ENCODE results near the gene ZNF655.

Gene ZNF655

GRCh38 chr7:99606531-99606930, 48.1 kb downstream of the ZNF655 start:
- no peak for DNase-seq (ENCODE audit: low read depth in 2 of 2)

GRCh38 chr7:99607548-99607947, 49.1 kb downstream of the ZNF655 start:
- DNase-seq (ENCODE audit: low read depth in 2 of 2): no peak

- no peak for DNase-seq (ENCODE audit: low read depth in 2 of 2)
These were observed 56.1 kb downstream of the ZNF655 start for GRCh38 chr7:99614495-99614894.

GRCh38 chr7:99615989-99616358, 57.5 kb downstream of the ZNF655 start:
- DNase-seq (ENCODE audit: low read depth in 2 of 2): no peak

GRCh38 chr7:99616359-99617191, 58.1 kb downstream of the ZNF655 start, which contains the start of gene ZSCAN25:
ZSCAN25 (plus strand) TSS chr7:99616946; CDS start chr7:99619607, 2,661 bp downstream.
- peak; percentile 75 to 81 for DNase-seq (ENCODE audit: low read depth in 2 of 2)

GRCh38 chr7:99617192-99617781, 58.8 kb downstream of the ZNF655 start:
- DNase-seq (ENCODE audit: low read depth in 2 of 2): no peak

GRCh38 chr7:99618726-99619125, 60.3 kb downstream of the ZNF655 start:
- no peak for DNase-seq (ENCODE audit: low read depth in 2 of 2)

GRCh38 chr7:99619571-99620130, 61.2 kb downstream of the ZNF655 start:
- DNase-seq (ENCODE audit: low read depth in 2 of 2): no peak

GRCh38 chr7:99621271-99621670, 62.8 kb downstream of the ZNF655 start:
- DNase-seq (ENCODE audit: low read depth in 2 of 2): no peak

GRCh38 chr7:99622596-99622995, 64.2 kb downstream of the ZNF655 start:
- DNase-seq (ENCODE audit: low read depth in 2 of 2): no peak

- DNase-seq (ENCODE audit: low read depth in 2 of 2): no peak
These were observed 64.8 kb downstream of the ZNF655 start for GRCh38 chr7:99623091-99623693.

GRCh38 chr7:99623702-99624447, 65.4 kb downstream of the ZNF655 start:
- DNase-seq (ENCODE audit: low read depth in 2 of 2): no peak

GRCh38 chr7:99624484-99624883, 66.0 kb downstream of the ZNF655 start:
- DNase-seq (ENCODE audit: low read depth in 2 of 2): no peak

- DNase-seq (ENCODE audit: low read depth in 2 of 2): no peak
These were observed 66.9 kb downstream of the ZNF655 start for GRCh38 chr7:99625321-99625720.

- no peak for DNase-seq (ENCODE audit: low read depth in 2 of 2)
These were observed 67.5 kb downstream of the ZNF655 start for GRCh38 chr7:99625961-99626360.

Data from fibroblast of skin of left biceps (primary cell).